Measurements from ENCODE around the gene RABGAP1. TPM values are rescaled to one million over a fixed set of nuclear protein-coding genes. Genes with fewer than 3 reads are reported as not detected.
A peak's percentile ranks its signal among the peaks of the same experiment; 100 is the strongest.

Gene RABGAP1
- total and polyA plus RNA-seq, 4 donors = 3.8 to 25.7 (median 10.5) TPM

DNA sequence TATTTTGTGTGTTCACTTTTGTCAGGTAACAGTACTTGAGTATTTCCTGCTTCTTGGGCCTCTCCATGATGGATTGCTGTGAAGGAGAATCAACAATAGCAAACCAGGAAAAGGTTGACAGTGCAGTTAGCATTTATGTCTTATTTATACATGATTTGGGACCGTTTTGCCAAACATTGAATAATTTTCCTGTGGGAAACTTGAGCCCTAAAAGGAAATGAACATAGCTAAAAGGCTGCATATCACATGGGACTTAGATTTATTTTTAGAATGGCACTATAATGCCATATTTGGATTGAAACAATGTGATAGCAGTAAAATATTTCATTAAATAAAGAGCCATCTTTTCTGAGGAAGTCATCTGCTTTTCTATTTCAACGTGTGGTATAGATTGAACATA lies 107.9 kb downstream of the RABGAP1 start:
- peak overlapping the region in 1 of 2 donors; percentile 9 for H3K9ac ChIP-seq (ENCODE audit: low read depth in 1 of 2, low read length in 2 of 2)
- no peak overlapping the region for H3K27ac ChIP-seq (ENCODE audit: low read depth in 1 of 2, low read length in 2 of 2)
- DNase-seq (ENCODE audit: low spot score) = no peak
- peaks cover 1 to 31% (median 20%) of the 10 kb centered on the region in 4 donors for H3K4me1 ChIP-seq (ENCODE audit: control insufficient read depth in 4 of 4, insufficient read depth in 4 of 4, low read length in 3 of 4)
- H3K36me3 ChIP-seq (ENCODE audit: control insufficient read depth in 4 of 4, insufficient read depth in 3 of 4, low read depth in 1 of 4, low read length in 3 of 4) = peaks cover 0 to 2% (median 0%) of the 10 kb centered on the region in 4 donors
- no peak for TF ChIP-seq RAD21 (IDR thresholded peaks at IDR 0.05)
- TF ChIP-seq HNF4A (conservative IDR thresholded peaks at IDR 0.05) = no peak
- TF ChIP-seq, protein P1, sequence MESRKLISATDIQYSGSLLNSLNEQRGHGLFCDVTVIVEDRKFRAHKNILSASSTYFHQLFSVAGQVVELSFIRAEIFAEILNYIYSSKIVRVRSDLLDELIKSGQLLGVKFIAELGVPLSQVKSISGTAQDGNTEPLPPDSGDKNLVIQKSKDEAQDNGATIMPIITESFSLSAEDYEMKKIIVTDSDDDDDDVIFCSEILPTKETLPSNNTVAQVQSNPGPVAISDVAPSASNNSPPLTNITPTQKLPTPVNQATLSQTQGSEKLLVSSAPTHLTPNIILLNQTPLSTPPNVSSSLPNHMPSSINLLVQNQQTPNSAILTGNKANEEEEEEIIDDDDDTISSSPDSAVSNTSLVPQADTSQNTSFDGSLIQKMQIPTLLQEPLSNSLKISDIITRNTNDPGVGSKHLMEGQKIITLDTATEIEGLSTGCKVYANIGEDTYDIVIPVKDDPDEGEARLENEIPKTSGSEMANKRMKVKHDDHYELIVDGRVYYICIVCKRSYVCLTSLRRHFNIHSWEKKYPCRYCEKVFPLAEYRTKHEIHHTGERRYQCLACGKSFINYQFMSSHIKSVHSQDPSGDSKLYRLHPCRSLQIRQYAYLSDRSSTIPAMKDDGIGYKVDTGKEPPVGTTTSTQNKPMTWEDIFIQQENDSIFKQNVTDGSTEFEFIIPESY (IDR thresholded peaks at IDR 0.05) = no peak
- TF ChIP-seq, protein P2, sequence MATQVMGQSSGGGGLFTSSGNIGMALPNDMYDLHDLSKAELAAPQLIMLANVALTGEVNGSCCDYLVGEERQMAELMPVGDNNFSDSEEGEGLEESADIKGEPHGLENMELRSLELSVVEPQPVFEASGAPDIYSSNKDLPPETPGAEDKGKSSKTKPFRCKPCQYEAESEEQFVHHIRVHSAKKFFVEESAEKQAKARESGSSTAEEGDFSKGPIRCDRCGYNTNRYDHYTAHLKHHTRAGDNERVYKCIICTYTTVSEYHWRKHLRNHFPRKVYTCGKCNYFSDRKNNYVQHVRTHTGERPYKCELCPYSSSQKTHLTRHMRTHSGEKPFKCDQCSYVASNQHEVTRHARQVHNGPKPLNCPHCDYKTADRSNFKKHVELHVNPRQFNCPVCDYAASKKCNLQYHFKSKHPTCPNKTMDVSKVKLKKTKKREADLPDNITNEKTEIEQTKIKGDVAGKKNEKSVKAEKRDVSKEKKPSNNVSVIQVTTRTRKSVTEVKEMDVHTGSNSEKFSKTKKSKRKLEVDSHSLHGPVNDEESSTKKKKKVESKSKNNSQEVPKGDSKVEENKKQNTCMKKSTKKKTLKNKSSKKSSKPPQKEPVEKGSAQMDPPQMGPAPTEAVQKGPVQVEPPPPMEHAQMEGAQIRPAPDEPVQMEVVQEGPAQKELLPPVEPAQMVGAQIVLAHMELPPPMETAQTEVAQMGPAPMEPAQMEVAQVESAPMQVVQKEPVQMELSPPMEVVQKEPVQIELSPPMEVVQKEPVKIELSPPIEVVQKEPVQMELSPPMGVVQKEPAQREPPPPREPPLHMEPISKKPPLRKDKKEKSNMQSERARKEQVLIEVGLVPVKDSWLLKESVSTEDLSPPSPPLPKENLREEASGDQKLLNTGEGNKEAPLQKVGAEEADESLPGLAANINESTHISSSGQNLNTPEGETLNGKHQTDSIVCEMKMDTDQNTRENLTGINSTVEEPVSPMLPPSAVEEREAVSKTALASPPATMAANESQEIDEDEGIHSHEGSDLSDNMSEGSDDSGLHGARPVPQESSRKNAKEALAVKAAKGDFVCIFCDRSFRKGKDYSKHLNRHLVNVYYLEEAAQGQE (IDR thresholded peaks at IDR 0.05) = no peak
- TF ChIP-seq, protein P3, sequence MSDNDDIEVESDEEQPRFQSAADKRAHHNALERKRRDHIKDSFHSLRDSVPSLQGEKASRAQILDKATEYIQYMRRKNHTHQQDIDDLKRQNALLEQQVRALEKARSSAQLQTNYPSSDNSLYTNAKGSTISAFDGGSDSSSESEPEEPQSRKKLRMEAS (IDR thresholded peaks at IDR 0.05) = no peak
- no peak for TF ChIP-seq RXRA (IDR thresholded peaks at IDR 0.05)
- TF ChIP-seq YY1 (IDR thresholded peaks at IDR 0.05) = no peak
- no peak for TF ChIP-seq SP1 (IDR thresholded peaks at IDR 0.05)
- no peak for TF ChIP-seq FOXA2 (IDR thresholded peaks at IDR 0.05)
- TF ChIP-seq, protein P4, sequence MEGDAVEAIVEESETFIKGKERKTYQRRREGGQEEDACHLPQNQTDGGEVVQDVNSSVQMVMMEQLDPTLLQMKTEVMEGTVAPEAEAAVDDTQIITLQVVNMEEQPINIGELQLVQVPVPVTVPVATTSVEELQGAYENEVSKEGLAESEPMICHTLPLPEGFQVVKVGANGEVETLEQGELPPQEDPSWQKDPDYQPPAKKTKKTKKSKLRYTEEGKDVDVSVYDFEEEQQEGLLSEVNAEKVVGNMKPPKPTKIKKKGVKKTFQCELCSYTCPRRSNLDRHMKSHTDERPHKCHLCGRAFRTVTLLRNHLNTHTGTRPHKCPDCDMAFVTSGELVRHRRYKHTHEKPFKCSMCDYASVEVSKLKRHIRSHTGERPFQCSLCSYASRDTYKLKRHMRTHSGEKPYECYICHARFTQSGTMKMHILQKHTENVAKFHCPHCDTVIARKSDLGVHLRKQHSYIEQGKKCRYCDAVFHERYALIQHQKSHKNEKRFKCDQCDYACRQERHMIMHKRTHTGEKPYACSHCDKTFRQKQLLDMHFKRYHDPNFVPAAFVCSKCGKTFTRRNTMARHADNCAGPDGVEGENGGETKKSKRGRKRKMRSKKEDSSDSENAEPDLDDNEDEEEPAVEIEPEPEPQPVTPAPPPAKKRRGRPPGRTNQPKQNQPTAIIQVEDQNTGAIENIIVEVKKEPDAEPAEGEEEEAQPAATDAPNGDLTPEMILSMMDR (IDR thresholded peaks at IDR 0.05; ENCODE audit: low read depth, low read length, missing input control) = no peak
- TF ChIP-seq HNF4G (IDR thresholded peaks at IDR 0.05) = no peak
- no peaks in the 10 kb centered on the region for H3K27me3 ChIP-seq (ENCODE audit: control insufficient read depth in 4 of 4, insufficient read depth in 4 of 4, low read length in 3 of 4)
- no peak overlapping the region for H3K4me3 ChIP-seq (ENCODE audit: low read depth in 1 of 3, low read length in 3 of 3)
- H3K9me3 ChIP-seq (ENCODE audit: control insufficient read depth in 4 of 4, low read length in 3 of 4) = no peaks in the 10 kb centered on the region
- WGBS = 56% methylated on average over 2 of the region's 2 CpGs

DNA sequence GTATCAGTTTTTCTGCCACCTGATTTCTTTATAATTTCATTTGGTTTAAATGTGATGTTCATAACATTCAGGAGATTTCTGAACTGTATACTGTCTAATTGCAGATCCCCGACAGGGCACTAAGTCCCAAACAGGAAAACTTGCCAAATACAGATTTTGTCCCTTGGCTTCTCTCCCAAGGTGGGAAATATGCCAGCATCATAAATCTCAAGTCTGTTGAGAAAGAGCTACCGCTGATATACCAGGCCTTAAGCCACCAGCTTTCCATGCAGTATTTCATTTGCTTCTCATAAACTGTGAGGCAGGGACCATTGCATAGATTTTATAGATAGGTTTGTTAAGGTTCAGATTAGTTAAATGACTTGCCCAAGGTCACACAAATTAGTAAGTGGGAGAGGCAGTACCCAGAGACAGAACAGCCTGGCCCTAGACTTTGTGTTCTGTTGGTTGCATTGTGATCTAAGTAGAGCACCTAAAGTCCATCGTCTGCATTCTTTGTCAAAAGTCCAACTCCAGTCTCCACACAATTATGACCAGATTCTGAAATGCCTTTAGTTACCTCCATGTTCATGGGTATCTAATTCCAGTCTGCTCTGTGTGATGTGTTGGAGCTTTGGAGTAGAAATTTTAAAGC lies 108.9 kb downstream of the RABGAP1 start:
- TF ChIP-seq RXRA (IDR thresholded peaks at IDR 0.05) (peak in 1 of 2 donors; percentile 19), RAD21 (IDR thresholded peaks at IDR 0.05) (peak in 1 of 2 donors; percentile 15), YY1 (IDR thresholded peaks at IDR 0.05) (no peak), JUND (IDR thresholded peaks at IDR 0.05) (no peak), SP1 (IDR thresholded peaks at IDR 0.05) (peak; percentile 59), HNF4A (conservative IDR thresholded peaks at IDR 0.05) (peak; percentile 50 to 89)
- Histone ChIP-seq H3K4me1 (ENCODE audit: control insufficient read depth in 4 of 4, insufficient read depth in 4 of 4, low read length in 3 of 4) (peaks cover 1 to 31% (median 20%) of the 10 kb centered on the region in 4 donors), H3K9me3 (ENCODE audit: control insufficient read depth in 4 of 4, low read length in 3 of 4) (no peaks in the 10 kb centered on the region), H3K9ac (ENCODE audit: low read depth in 1 of 2, low read length in 2 of 2) (no peak overlapping the region), H3K4me3 (ENCODE audit: low read depth in 1 of 3, low read length in 3 of 3) (no peak overlapping the region), H3K36me3 (ENCODE audit: control insufficient read depth in 4 of 4, insufficient read depth in 3 of 4, low read depth in 1 of 4, low read length in 3 of 4) (no peaks in the 10 kb centered on the region), H3K27me3 (ENCODE audit: control insufficient read depth in 4 of 4, insufficient read depth in 4 of 4, low read length in 3 of 4) (no peaks in the 10 kb centered on the region), H3K27ac (ENCODE audit: low read depth in 1 of 2, low read length in 2 of 2) (no peak overlapping the region)
- 16% methylated on average over 3 of the region's 3 CpGs for WGBS
- DNase-seq (ENCODE audit: low spot score) = no peak
